AG09309 (cell line): Measurements from ENCODE around the gene E2F2.
A peak's percentile ranks its signal among the peaks of the same experiment; 100 is the strongest.

Experiments
- DNase-seq: peaks from one replicate; pipeline ENCODE4 v3.0.0-alpha.2; 2010; ENCODE audit warnings: low read depth
- H3K4me3 ChIP-seq: 2 replicates; pipeline ENCODE4 v1.5.1; 2011; ENCODE audit warnings: mild to moderate bottlenecking, low read depth, low read length, moderate library complexity; ENCODE audit not compliant: control insufficient read depth
- CTCF ChIP-seq: IDR thresholded peaks from 2 replicates; pipeline ENCODE4 v1.5.1; 2011; ENCODE audit warnings: mild to moderate bottlenecking, low read depth, low read length, inconsistent platforms; ENCODE audit not compliant: insufficient read depth, control insufficient read depth; ENCODE audit errors: missing control alignments

E2F2 gene

GRCh38 chr1:23562137-23562876 is 31.3 kb upstream of the E2F2 start:
- peak; percentile 95 for DNase-seq
- TF ChIP-seq CTCF = no peak
- H3K4me3 ChIP-seq = no peak overlapping the region; the same call in 1 of the 2 replicates

DNA sequence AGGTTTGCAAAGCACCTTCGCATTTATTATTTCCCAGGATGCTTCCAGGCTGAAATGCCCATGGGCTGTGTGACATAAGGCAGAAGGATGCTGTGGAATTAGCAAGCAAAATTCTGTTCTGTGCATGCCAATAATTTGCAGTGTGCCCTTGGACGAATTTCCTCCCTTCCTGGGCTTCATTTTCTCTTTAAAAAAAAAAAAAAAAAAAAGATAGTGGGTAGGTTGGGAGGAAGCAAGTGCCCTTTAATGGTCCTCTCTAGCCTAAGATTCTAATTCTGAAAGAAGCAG is 30.7 kb upstream of the E2F2 start:
- H3K4me3 ChIP-seq = no peak overlapping the region; the same call in 1 of the 2 replicates
- TF ChIP-seq CTCF = no peak

DNA sequence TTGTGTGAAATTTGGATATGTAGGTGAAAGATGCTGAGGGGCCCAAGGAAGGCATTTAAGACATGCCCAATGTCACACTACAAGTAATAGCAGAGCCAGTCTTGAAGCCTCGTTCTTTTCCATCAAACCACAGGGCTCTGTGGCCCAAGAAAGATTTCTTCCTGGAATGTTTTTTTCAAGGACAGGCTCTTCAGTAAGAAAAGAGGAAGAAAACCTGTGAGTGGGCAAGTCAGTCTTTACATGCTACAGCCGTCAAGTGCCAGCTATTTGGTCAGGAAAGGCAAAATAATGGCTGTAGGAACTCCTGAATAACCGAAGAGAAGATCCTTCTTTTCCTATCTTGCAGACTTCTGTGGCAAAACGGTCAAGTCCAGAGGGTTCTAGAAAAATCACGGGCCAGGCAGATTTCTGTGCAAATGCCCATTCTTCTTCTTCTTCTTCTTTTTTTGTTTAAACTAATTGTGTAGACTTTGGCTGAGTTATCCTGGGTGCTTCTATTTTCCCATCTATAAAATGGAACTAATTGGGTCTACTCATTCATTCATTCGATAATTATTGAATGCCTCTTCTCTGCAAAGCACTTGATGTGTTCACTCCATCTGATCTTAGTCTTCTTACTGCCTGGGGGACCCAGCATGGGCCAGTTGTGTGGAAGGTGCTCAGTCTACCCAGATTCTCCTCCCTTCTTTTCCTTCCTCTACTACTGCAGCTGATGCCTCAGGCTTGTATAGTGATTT is 30.2 kb upstream of the E2F2 start:
- no peak for DNase-seq
- TF ChIP-seq CTCF = no peak
- no peak overlapping the region for H3K4me3 ChIP-seq

More for the DNA sequence above, 30.7 kb upstream of the E2F2 start:
- no peak for DNase-seq

GRCh38 chr1:23559985-23560741 is 29.1 kb upstream of the E2F2 start:
- TF ChIP-seq CTCF = no peak
- H3K4me3 ChIP-seq = peak overlapping the region; percentile 30
- DNase-seq = no peak

DNA sequence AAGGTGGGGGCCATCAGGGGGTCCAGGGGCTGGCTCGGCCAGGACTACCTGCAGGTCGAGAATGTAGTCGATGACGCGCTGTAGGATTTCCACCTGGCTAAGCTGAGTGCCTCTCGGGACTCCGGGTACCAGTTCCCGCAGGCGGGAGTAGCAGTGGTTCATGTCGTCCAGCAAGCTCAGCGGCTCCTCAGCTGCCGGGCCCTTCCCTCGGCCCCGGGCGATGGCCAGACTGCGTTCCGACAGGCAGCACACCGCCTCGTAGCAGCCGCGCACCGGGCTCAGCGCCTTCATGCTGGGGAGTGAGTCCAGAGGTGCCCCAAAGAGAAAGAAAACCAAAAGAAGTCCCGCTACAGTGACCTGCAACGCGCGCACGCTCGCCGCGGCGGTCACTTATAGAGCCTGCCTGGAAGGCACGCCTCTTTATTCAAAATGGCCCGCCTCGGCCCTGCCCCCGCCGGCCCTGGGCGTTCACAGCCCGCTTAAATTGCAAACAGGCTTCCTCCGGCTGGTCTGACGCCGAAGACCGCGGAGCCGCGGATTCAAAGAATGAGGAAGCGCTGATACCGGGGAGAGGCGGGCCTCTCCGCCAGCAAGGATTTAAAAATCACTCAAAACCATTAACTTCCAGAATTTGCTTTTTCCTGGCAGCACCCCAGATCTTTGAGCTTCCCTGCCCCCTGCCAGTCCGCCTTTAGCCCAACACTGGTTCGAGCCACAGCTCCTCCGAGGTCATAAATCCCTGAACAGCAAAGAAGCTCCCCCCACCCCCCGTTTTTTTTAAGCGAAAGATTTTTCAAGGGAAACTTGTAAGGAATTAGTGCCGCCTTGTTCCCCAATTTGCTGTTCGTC is 28.3 kb upstream of the E2F2 start, which contains the start of gene ID3:
ID3 (minus strand) TSS at position 366 of the 849 bp plus-strand sequence; CDS start at position 291, 75 bp downstream.
- peak; percentile 96 for DNase-seq
- H3K4me3 ChIP-seq = peak within 1 kb of the TSS; percentile 84
- no peak for TF ChIP-seq CTCF

DNA sequence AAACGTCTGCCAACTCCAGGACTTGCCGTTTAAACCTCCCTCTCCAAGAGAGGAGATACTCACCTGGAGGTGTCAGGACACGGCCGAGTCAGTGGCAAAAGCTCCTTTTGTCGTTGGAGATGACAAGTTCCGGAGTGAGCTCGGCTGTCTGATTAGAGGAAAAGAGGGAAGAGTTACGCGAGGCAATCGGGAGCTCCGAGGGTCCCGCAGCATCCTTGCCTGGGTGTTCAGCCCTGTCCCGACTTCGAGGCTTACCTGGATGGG is 27.8 kb upstream of the E2F2 start:
- H3K4me3 ChIP-seq = peak overlapping the region; percentile 84
- DNase-seq = no peak
- no peak for TF ChIP-seq CTCF
